WTC11 (cell line): ENCODE measurements around the gene ZNF428. TPM values are rescaled to one million over a fixed set of nuclear protein-coding genes. Genes with fewer than 3 reads are reported as not detected.

Experiments
- ARID4B ChIP-seq: sonication (generic); formaldehyde crosslinking; IDR thresholded peaks from 2 replicates; pipeline ENCODE4 v1.8.0; 2023; ENCODE audit warnings: missing genetic modification reagents, mild to moderate bottlenecking, borderline replicate concordance
- CBFB ChIP-seq: sonication (generic); formaldehyde crosslinking; IDR thresholded peaks from 2 replicates; pipeline ENCODE4 v1.8.1; 2022; ENCODE audit warnings: mild to moderate bottlenecking, low read depth, missing genetic modification reagents
- E2F1 ChIP-seq: sonication (generic); formaldehyde crosslinking; IDR thresholded peaks from 2 replicates; pipeline ENCODE4 v1.8.0; 2022; ENCODE audit warnings: mild to moderate bottlenecking, missing genetic modification reagents
- ELF4 ChIP-seq: sonication (generic); formaldehyde crosslinking; IDR thresholded peaks from 2 replicates; pipeline ENCODE4 v1.8.1; 2022; ENCODE audit warnings: low read depth, mild to moderate bottlenecking, moderate library complexity, missing genetic modification reagents
- EMX1 ChIP-seq: fragments of 250-450 bp; sonication (Bioruptor Pico); IDR thresholded peaks from 2 replicates; pipeline ENCODE4 v1.8.0; 2021; ENCODE audit warnings: mild to moderate bottlenecking
- ETV6 ChIP-seq: sonication (generic); formaldehyde crosslinking; IDR thresholded peaks from 2 replicates; pipeline ENCODE4 v1.8.1; 2022; ENCODE audit warnings: mild to moderate bottlenecking, missing genetic modification reagents
- FOXP1 ChIP-seq: sonication (generic); formaldehyde crosslinking; IDR thresholded peaks from 2 replicates; pipeline ENCODE4 v1.8.0; 2022; ENCODE audit warnings: missing genetic modification reagents, mild to moderate bottlenecking, moderate library complexity, borderline replicate concordance
- GTF2I ChIP-seq: fragments of 250-450 bp; sonication (Bioruptor Pico); conservative IDR thresholded peaks from 2 replicates; pipeline ENCODE4 v1.4.0; 2021; ENCODE audit warnings: mild to moderate bottlenecking
- HMGXB4 ChIP-seq: sonication (generic); formaldehyde crosslinking; IDR thresholded peaks from 2 replicates; pipeline ENCODE4 v1.8.1; 2023; ENCODE audit warnings: mild to moderate bottlenecking, moderate library complexity, missing genetic modification reagents
- JAZF1 ChIP-seq: fragments of 250-450 bp; sonication (Bioruptor Pico); IDR thresholded peaks from 2 replicates; pipeline ENCODE4 v1.9.0; 2021; ENCODE audit warnings: moderate library complexity, mild to moderate bottlenecking, inconsistent platforms
- JUN ChIP-seq: sonication (generic); formaldehyde crosslinking; IDR thresholded peaks from 2 replicates; pipeline ENCODE4 v1.8.0; 2023; ENCODE audit warnings: mild to moderate bottlenecking, missing genetic modification reagents
- KAT7 ChIP-seq: sonication (generic); formaldehyde crosslinking; IDR thresholded peaks from 2 replicates; pipeline ENCODE4 v1.8.1; 2023; ENCODE audit warnings: missing genetic modification reagents, mild to moderate bottlenecking, borderline replicate concordance
- MYBL2 ChIP-seq: sonication (generic); formaldehyde crosslinking; IDR thresholded peaks from 2 replicates; pipeline ENCODE4 v1.8.1; 2023; ENCODE audit warnings: mild to moderate bottlenecking, moderate library complexity, missing genetic modification reagents
- NFYB ChIP-seq: sonication (generic); formaldehyde crosslinking; conservative IDR thresholded peaks from 2 replicates; pipeline ENCODE4 v1.8.0; 2022; ENCODE audit warnings: low read depth, missing genetic modification reagents
- OVOL2 ChIP-seq: fragments of 250-450 bp; sonication (Bioruptor Pico); IDR thresholded peaks from 2 replicates; pipeline ENCODE4 v1.9.0; 2021; ENCODE audit warnings: mild to moderate bottlenecking, borderline replicate concordance
- ZNF121 ChIP-seq: sonication (generic); formaldehyde crosslinking; IDR thresholded peaks from 2 replicates; pipeline ENCODE4 v1.8.0; 2023; ENCODE audit warnings: missing genetic modification reagents
- ZNF138 ChIP-seq: sonication (generic); formaldehyde crosslinking; conservative IDR thresholded peaks from 2 replicates; pipeline ENCODE4 v1.8.1; 2022; ENCODE audit warnings: mild to moderate bottlenecking, moderate library complexity, missing genetic modification reagents
- ZNF232 ChIP-seq: sonication (generic); formaldehyde crosslinking; IDR thresholded peaks from 2 replicates; pipeline ENCODE4 v1.8.0; 2022; ENCODE audit warnings: mild to moderate bottlenecking, missing genetic modification reagents
- ZNF263 ChIP-seq: sonication (generic); formaldehyde crosslinking; IDR thresholded peaks from 2 replicates; pipeline ENCODE4 v1.8.1; 2022; ENCODE audit warnings: low read depth, mild to moderate bottlenecking, moderate library complexity, missing genetic modification reagents
- ZNF416 ChIP-seq: fragments of 250-450 bp; sonication (Bioruptor Pico); IDR thresholded peaks from 2 replicates; pipeline ENCODE4 v1.9.0; 2021; ENCODE audit warnings: mild to moderate bottlenecking, inconsistent platforms
- total RNA-seq: library from RNA; stranded (reverse); gene quantifications from 3 replicates; pipeline ENCODE4 v1.2.3, GENCODE V29; 2021
- TF ChIP-seq, protein P1 (sequence below): sonication (generic); formaldehyde crosslinking; IDR thresholded peaks from 2 replicates; pipeline ENCODE4 v1.8.1; 2022; ENCODE audit warnings: low read depth, mild to moderate bottlenecking, moderate library complexity, missing genetic modification reagents, borderline replicate concordance
- TF ChIP-seq, protein P2 (sequence below): sonication (generic); formaldehyde crosslinking; IDR thresholded peaks from 2 replicates; pipeline ENCODE4 v1.8.1; 2022; ENCODE audit warnings: low read depth, missing genetic modification reagents, borderline replicate concordance
- TF ChIP-seq, protein P3 (sequence below): sonication (generic); formaldehyde crosslinking; IDR thresholded peaks from 2 replicates; pipeline ENCODE4 v1.8.1; 2023; ENCODE audit warnings: mild to moderate bottlenecking, missing genetic modification reagents, moderate library complexity
- TF ChIP-seq, protein P4 (sequence below): sonication (generic); formaldehyde crosslinking; IDR thresholded peaks from 2 replicates; pipeline ENCODE4 v1.8.0; 2023; ENCODE audit warnings: mild to moderate bottlenecking, missing genetic modification reagents

The ZNF428 gene
- total RNA-seq, 1 experiment from 2014 or later: 20.1 TPM

GRCh38 chr19:43619262-43620060, at the start of gene ZNF428 (continued):
- TF ChIP-seq ARID4B (CRISPR knock-in tag) (peak; percentile 39; the same call in 1 of the 2 replicates), FOXP1 (CRISPR knock-in tag) (peak; percentile 92), E2F1 (CRISPR knock-in tag) (peak; percentile 17; the same call in 1 of the 2 replicates), ETV6 (CRISPR knock-in tag) (peak; percentile 94), ZNF121 (CRISPR knock-in tag) (no peak), KAT7 (CRISPR knock-in tag) (0 out of 2 replicates have a peak, but pooled peaks have one; percentile 52), ZNF138 (CRISPR knock-in tag) (no peak), GTF2I (no peak), NFYB (CRISPR knock-in tag) (0 out of 2 replicates have a peak, but pooled peaks have one; percentile 16), HMGXB4 (CRISPR knock-in tag) (peak; percentile 94; the same call in 1 of the 2 replicates), ZNF416 (CRISPR knock-in tag) (no peak), MYBL2 (no peak), JAZF1 (CRISPR knock-in tag) (no peak), JUN (CRISPR knock-in tag) (peak; percentile 87; the same call in 1 of the 2 replicates), ZNF232 (CRISPR knock-in tag) (no peak), EMX1 (no peak), ELF4 (CRISPR knock-in tag) (0 out of 2 replicates have a peak, but pooled peaks have one; percentile 41), CBFB (CRISPR knock-in tag) (no peak), ZNF263 (no peak), OVOL2 (CRISPR knock-in tag) (no peak)
- TF ChIP-seq, protein P1, sequence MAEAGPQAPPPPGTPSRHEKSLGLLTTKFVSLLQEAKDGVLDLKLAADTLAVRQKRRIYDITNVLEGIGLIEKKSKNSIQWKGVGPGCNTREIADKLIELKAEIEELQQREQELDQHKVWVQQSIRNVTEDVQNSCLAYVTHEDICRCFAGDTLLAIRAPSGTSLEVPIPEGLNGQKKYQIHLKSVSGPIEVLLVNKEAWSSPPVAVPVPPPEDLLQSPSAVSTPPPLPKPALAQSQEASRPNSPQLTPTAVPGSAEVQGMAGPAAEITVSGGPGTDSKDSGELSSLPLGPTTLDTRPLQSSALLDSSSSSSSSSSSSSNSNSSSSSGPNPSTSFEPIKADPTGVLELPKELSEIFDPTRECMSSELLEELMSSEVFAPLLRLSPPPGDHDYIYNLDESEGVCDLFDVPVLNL (CRISPR knock-in tag): no peak
- TF ChIP-seq, protein P2, sequence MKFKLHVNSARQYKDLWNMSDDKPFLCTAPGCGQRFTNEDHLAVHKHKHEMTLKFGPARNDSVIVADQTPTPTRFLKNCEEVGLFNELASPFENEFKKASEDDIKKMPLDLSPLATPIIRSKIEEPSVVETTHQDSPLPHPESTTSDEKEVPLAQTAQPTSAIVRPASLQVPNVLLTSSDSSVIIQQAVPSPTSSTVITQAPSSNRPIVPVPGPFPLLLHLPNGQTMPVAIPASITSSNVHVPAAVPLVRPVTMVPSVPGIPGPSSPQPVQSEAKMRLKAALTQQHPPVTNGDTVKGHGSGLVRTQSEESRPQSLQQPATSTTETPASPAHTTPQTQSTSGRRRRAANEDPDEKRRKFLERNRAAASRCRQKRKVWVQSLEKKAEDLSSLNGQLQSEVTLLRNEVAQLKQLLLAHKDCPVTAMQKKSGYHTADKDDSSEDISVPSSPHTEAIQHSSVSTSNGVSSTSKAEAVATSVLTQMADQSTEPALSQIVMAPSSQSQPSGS: no peak
- TF ChIP-seq, protein P3, sequence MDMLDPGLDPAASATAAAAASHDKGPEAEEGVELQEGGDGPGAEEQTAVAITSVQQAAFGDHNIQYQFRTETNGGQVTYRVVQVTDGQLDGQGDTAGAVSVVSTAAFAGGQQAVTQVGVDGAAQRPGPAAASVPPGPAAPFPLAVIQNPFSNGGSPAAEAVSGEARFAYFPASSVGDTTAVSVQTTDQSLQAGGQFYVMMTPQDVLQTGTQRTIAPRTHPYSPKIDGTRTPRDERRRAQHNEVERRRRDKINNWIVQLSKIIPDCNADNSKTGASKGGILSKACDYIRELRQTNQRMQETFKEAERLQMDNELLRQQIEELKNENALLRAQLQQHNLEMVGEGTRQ: no peak; the same call in 1 of the 2 replicates
- TF ChIP-seq, protein P4, sequence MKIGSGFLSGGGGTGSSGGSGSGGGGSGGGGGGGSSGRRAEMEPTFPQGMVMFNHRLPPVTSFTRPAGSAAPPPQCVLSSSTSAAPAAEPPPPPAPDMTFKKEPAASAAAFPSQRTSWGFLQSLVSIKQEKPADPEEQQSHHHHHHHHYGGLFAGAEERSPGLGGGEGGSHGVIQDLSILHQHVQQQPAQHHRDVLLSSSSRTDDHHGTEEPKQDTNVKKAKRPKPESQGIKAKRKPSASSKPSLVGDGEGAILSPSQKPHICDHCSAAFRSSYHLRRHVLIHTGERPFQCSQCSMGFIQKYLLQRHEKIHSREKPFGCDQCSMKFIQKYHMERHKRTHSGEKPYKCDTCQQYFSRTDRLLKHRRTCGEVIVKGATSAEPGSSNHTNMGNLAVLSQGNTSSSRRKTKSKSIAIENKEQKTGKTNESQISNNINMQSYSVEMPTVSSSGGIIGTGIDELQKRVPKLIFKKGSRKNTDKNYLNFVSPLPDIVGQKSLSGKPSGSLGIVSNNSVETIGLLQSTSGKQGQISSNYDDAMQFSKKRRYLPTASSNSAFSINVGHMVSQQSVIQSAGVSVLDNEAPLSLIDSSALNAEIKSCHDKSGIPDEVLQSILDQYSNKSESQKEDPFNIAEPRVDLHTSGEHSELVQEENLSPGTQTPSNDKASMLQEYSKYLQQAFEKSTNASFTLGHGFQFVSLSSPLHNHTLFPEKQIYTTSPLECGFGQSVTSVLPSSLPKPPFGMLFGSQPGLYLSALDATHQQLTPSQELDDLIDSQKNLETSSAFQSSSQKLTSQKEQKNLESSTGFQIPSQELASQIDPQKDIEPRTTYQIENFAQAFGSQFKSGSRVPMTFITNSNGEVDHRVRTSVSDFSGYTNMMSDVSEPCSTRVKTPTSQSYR: 0 out of 2 replicates have a peak, but pooled peaks have one; percentile 36
